IMR-90 (cell line): ENCODE results near the gene TSSK3. TPM values are rescaled to one million over a fixed set of nuclear protein-coding genes. Genes with fewer than 3 reads are reported as not detected.

Source experiments
- ATAC-seq: fragments of 200-7000 bp; cut with Tn5 transposase; 2 replicates; pipeline ENCODE4 v1.9.1; 2020; ENCODE audit warnings: low read depth, mild to moderate bottlenecking, moderate library complexity
- BruUV-seq: library from RNA; stranded (reverse); fragments of 400-500 nt; replicated peaks from 2 replicates; lab custom pipeline; 2021; lab: Mats Ljungman, UMichigan
- CTCF ChIA-PET: fragments of 300-600 bp; formaldehyde crosslinking; extraction: SDS; loops from one replicate; lab custom pipeline; 2021; ENCODE audit warnings: antibody characterized with exemption; lab: Yijun Ruan, JAX
- POLR2A ChIA-PET: fragments of 300-600 bp; sonication (Branson Sonifier 250); formaldehyde crosslinking; loops from one replicate; lab custom pipeline; 2022; ENCODE audit warnings: antibody characterized with exemption; ENCODE audit not compliant: unreplicated experiment; lab: Charles Lee
- DNase-seq: peaks from one replicate; pipeline ENCODE4 v3.0.0; 2013
- H2AFZ ChIP-seq: replicated peaks from 2 replicates; pipeline ENCODE3; 2013; ENCODE audit warnings: low read length, mild to moderate bottlenecking; ENCODE audit not compliant: poor library complexity
- H2AK5ac ChIP-seq: 2 replicates; pipeline ENCODE4 v1.6.1; 2013; ENCODE audit warnings: low read depth, low read length, inconsistent platforms
- H2AK9ac ChIP-seq: replicated peaks from 2 replicates; pipeline ENCODE3; 2013; ENCODE audit warnings: mild to moderate bottlenecking, low read depth, low read length, moderate library complexity; ENCODE audit not compliant: poor library complexity
- H2BK120ac ChIP-seq: 2 replicates; pipeline ENCODE4 v1.6.1; 2013; ENCODE audit warnings: low read depth, low read length, inconsistent platforms
- H2BK15ac ChIP-seq: 3 replicates; pipeline ENCODE4 v1.6.1; 2013; ENCODE audit warnings: low read depth, low read length, inconsistent platforms
- H2BK20ac ChIP-seq: 2 replicates; pipeline ENCODE4 v1.6.1; 2013; ENCODE audit warnings: low read depth, mild to moderate bottlenecking, inconsistent platforms, low read length, moderate library complexity
- H2BK5ac ChIP-seq: 2 replicates; pipeline ENCODE4 v1.6.1; 2013; ENCODE audit warnings: mild to moderate bottlenecking, low read depth, low read length, inconsistent platforms; ENCODE audit not compliant: poor library complexity, severe bottlenecking
- H3K14ac ChIP-seq: replicated peaks from 2 replicates; pipeline ENCODE4 v1.6.1; 2013; ENCODE audit warnings: low read depth, low read length, inconsistent platforms
- H3K18ac ChIP-seq: 2 replicates; pipeline ENCODE4 v1.6.1; 2013; ENCODE audit warnings: low read depth, low read length, control low read depth
- H3K23ac ChIP-seq: 2 replicates; pipeline ENCODE4 v1.6.1; 2013; ENCODE audit warnings: low read depth, low read length, inconsistent platforms
- H3K27ac ChIP-seq: 2 replicates; pipeline ENCODE4 v1.5.1; 2013; ENCODE audit warnings: mild to moderate bottlenecking, control low read depth, low read length; ENCODE audit not compliant: insufficient read depth
- H3K27me3 ChIP-seq: 2 replicates; pipeline ENCODE4 v1.6.1; 2013; ENCODE audit warnings: low read length; ENCODE audit not compliant: control insufficient read depth, insufficient read depth
- H3K36me3 ChIP-seq: 2 replicates; pipeline ENCODE4 v1.6.1; 2013; ENCODE audit warnings: low read length, mixed read lengths; ENCODE audit not compliant: control insufficient read depth, insufficient read depth
- H3K4ac ChIP-seq: 2 replicates; pipeline ENCODE4 v1.6.1; 2013; ENCODE audit warnings: low read depth, low read length, inconsistent platforms
- H3K4me1 ChIP-seq: 2 replicates; pipeline ENCODE4 v1.6.1; 2013; ENCODE audit warnings: low read length, mixed read lengths; ENCODE audit not compliant: control insufficient read depth, insufficient read depth
- H3K4me2 ChIP-seq: 2 replicates; pipeline ENCODE4 v1.6.1; 2013; ENCODE audit warnings: low read depth, mild to moderate bottlenecking, control low read depth, low read length, moderate library complexity
- H3K4me3 ChIP-seq: 2 replicates; pipeline ENCODE4 v1.5.1; 2013; ENCODE audit warnings: low read depth, mild to moderate bottlenecking, control low read depth, low read length, moderate library complexity; ENCODE audit not compliant: insufficient read depth
- H3K56ac ChIP-seq: 2 replicates; pipeline ENCODE4 v1.6.1; 2013; ENCODE audit warnings: low read length, inconsistent platforms; ENCODE audit not compliant: insufficient read depth; ENCODE audit errors: extremely low read depth
- H3K79me1 ChIP-seq, 2 experiments: 2 replicates each; pipeline ENCODE4 v1.6.1; 2013; ENCODE audit warnings: low read length in 2 of 2, inconsistent platforms in 1 of 2, low read depth in 1 of 2
- H3K9ac ChIP-seq: 2 replicates; pipeline ENCODE4 v1.6.1; 2013; ENCODE audit warnings: low read depth, low read length, control low read depth
- H3K9me1 ChIP-seq: 2 replicates; pipeline ENCODE4 v1.6.1; 2013; ENCODE audit warnings: low read length, inconsistent platforms; ENCODE audit not compliant: insufficient read depth
- H3K9me3 ChIP-seq: 2 replicates; pipeline ENCODE4 v1.6.1; 2013; ENCODE audit warnings: low read length; ENCODE audit not compliant: control insufficient read depth, insufficient read depth
- H4K20me1 ChIP-seq: 2 replicates; pipeline ENCODE4 v1.6.1; 2013; ENCODE audit warnings: low read length, inconsistent platforms; ENCODE audit not compliant: insufficient read depth
- H4K5ac ChIP-seq: 2 replicates; pipeline ENCODE4 v1.6.1; 2013; ENCODE audit warnings: mild to moderate bottlenecking, low read depth, low read length, control low read depth
- H4K8ac ChIP-seq, 2 experiments: 2 replicates each; pipeline ENCODE4 v1.6.1; 2013; ENCODE audit warnings: low read depth in 2 of 2, low read length in 2 of 2, control low read depth in 1 of 2, inconsistent platforms in 1 of 2
- H4K91ac ChIP-seq: 2 replicates; pipeline ENCODE4 v1.6.1; 2013; ENCODE audit warnings: low read depth, low read length, inconsistent platforms; ENCODE audit not compliant: insufficient read depth
- MAZ ChIP-seq: IDR thresholded peaks from 2 replicates; pipeline ENCODE4 v1.6.1; 2012; ENCODE audit warnings: low read depth, mild to moderate bottlenecking, low read length, improper control_type of control experiment, moderate library complexity, borderline replicate concordance
- MXI1 ChIP-seq: IDR thresholded peaks from 2 replicates; pipeline ENCODE4 v1.6.1; 2012; ENCODE audit warnings: low read depth, mild to moderate bottlenecking, low read length, moderate library complexity, borderline replicate concordance
- POLR2A ChIP-seq: IDR thresholded peaks from 2 replicates; pipeline ENCODE4 v1.6.1; 2012; ENCODE audit warnings: mild to moderate bottlenecking, low read depth, low read length
- RAD21 ChIP-seq: IDR thresholded peaks from 2 replicates; pipeline ENCODE4 v1.6.1; 2012; ENCODE audit warnings: low read length, improper control_type of control experiment
- SMC3 ChIP-seq: fragments of 150-350 bp; IDR thresholded peaks from 2 replicates; pipeline ENCODE4 v1.6.1; 2016; ENCODE audit warnings: low read depth, mild to moderate bottlenecking, antibody characterized with exemption, low read length, moderate library complexity
- WGBS, 2 experiments: methylation state at CpG; one replicate each; pipeline versions ENCODE4 v1.1.5 to v1.1.7; 2013; ENCODE audit warnings: missing lambda C conversion rate in 2 of 2; ENCODE audit not compliant: insufficient read length in 1 of 2; ENCODE audit errors: extremely low coverage in 2 of 2; 5-methylcytosine and 5-hydroxymethylcytosine counted together
- dilution Hi-C: fragments of 300-500 bp; cut with HindIII; formaldehyde crosslinking; loops from one replicate; pipeline ENCODE4 v1.14.3; 2018; ENCODE audit warnings: low sequenced_read_pairs; ENCODE audit not compliant: unreplicated experiment
- in situ Hi-C: fragments of 300-500 bp; cut with MboI; formaldehyde crosslinking; loops from 3 replicates; pipeline ENCODE4 v1.14.3; 2019; ENCODE audit warnings: low sequenced_read_pairs, inconsistent platforms, mixed read lengths
- intact Hi-C: fragments of 100-400 bp; cut with micrococcal nuclease; formaldehyde crosslinking; loops from 2 replicates; pipeline ENCODE4 v1.10.0; 2022
- polyA plus RNA-seq, 3 experiments: library from polyadenylated mRNA; depleted of rRNA; stranded (reverse); fragments of >200 nt; gene quantifications; 2 replicates each; pipeline ENCODE4 v1.2.3, GENCODE V29; 2012; ENCODE audit warnings: low replicate concordance in 1 of 3
- total RNA-seq: library from RNA; depleted of rRNA; stranded (reverse); fragments of >200 nt; gene quantifications from 2 replicates; pipeline ENCODE4 v1.2.3, GENCODE V29; 2012
- TF ChIP-seq, protein P1 (sequence below): conservative IDR thresholded peaks from 2 replicates; pipeline ENCODE4 v1.5.1; 2012; ENCODE audit warnings: mild to moderate bottlenecking, low read depth, low read length, improper control_type of control experiment
- TF ChIP-seq, protein P2 (sequence below): fragments of 150-350 bp; IDR thresholded peaks from 2 replicates; pipeline ENCODE4 v1.6.1; 2017; ENCODE audit warnings: mild to moderate bottlenecking, antibody characterized with exemption, low read length, low read depth

Gene TSSK3
- total and polyA plus RNA-seq, 2 of the 4 experiments (the other 2 are of a cell fraction) = 0.96 TPM; not detected in 1

DNA sequence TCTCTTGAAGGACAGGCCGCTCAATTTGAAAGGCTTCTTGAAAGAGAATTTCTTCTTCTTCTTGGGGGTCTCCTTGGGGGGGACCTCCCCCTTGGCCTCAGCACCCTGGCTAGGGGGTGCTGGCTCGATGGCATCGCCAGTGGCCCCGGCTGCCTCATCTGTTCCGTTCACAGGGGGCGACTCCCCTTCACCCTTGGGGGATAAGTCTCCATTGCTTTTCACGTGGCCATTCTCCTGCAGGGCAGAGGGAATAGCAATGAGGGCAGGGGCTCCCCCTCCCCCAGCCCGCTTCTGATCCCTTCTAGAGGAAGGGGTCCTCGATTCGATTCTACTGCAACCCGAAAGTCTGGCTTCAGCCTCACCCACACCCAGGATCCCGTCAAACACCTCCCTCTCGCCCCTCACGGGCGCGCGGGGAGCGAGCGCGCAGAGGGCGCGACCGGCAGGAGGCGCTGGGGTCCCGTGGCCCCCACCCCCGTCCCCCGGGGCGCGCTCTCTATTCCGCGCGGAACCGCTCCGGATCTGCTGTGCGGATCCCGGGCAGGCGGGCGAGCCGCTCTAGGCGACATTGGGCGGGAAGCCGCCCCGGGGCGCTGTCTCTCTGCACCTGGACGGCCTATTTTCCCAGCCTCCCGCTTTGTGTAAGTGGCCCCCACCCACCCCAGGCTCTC is 27.3 kb upstream of the TSSK3 start:
- intact Hi-C loops = loop anchor here (1.0 to 5.0 kb wide), 3 partner anchors 57 to 120 kb away; partner anchors contain the start of gene BSDC1
- no peak overlapping the region for H2BK15ac ChIP-seq
- H4K8ac ChIP-seq = no peak overlapping the region
- H3K27me3 ChIP-seq = no peaks in the 10 kb centered on the region
- DNase-seq = peak; percentile 21
- dilution Hi-C loops = no loop called here
- in situ Hi-C loops = no loop called here
- peak overlapping the region; percentile 85 for H3K14ac ChIP-seq
- peak overlapping the region; percentile 50 for H3K23ac ChIP-seq
- peak; percentile 47 for ATAC-seq
- TF ChIP-seq POLR2A (no peak), MXI1 (peak; percentile 67; the same call in 1 of the 2 replicates), SMC3 (peak; percentile 61), RAD21 (peak; percentile 60), MAZ (peak; percentile 88)
- TF ChIP-seq, protein P1, sequence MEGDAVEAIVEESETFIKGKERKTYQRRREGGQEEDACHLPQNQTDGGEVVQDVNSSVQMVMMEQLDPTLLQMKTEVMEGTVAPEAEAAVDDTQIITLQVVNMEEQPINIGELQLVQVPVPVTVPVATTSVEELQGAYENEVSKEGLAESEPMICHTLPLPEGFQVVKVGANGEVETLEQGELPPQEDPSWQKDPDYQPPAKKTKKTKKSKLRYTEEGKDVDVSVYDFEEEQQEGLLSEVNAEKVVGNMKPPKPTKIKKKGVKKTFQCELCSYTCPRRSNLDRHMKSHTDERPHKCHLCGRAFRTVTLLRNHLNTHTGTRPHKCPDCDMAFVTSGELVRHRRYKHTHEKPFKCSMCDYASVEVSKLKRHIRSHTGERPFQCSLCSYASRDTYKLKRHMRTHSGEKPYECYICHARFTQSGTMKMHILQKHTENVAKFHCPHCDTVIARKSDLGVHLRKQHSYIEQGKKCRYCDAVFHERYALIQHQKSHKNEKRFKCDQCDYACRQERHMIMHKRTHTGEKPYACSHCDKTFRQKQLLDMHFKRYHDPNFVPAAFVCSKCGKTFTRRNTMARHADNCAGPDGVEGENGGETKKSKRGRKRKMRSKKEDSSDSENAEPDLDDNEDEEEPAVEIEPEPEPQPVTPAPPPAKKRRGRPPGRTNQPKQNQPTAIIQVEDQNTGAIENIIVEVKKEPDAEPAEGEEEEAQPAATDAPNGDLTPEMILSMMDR = peak; percentile 76
- TF ChIP-seq, protein P2, sequence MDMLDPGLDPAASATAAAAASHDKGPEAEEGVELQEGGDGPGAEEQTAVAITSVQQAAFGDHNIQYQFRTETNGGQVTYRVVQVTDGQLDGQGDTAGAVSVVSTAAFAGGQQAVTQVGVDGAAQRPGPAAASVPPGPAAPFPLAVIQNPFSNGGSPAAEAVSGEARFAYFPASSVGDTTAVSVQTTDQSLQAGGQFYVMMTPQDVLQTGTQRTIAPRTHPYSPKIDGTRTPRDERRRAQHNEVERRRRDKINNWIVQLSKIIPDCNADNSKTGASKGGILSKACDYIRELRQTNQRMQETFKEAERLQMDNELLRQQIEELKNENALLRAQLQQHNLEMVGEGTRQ = no peak
- H2AK5ac ChIP-seq = peak overlapping the region; percentile 66
- H3K9me1 ChIP-seq = peaks cover 7% of the 10 kb centered on the region; the same call in 1 of the 2 replicates
- 1% methylated on average over 14 of the region's 46 CpGs; no CpG with 5 or more reads in 1 of the 2 experiments for WGBS, 2 experiments
- no TSS peak for BruUV-seq
- H3K9me3 ChIP-seq = no peaks in the 10 kb centered on the region
- ChIA-PET POLR2A (no interaction called here), CTCF (no interaction called here)
- H3K9ac ChIP-seq = peak overlapping the region; percentile 81
- peak overlapping the region; percentile 44 for H3K27ac ChIP-seq
- H3K36me3 ChIP-seq = peaks cover 43% of the 10 kb centered on the region
- peak overlapping the region; percentile 84 for H2AFZ ChIP-seq
- H3K4me2 ChIP-seq = peak overlapping the region; percentile 95
- no peak overlapping the region for H3K56ac ChIP-seq
- H3K79me1 ChIP-seq = peaks cover 19 to 49% of the 10 kb centered on the region in 2 experiments; a peak in 3 of 4 replicates
- peak overlapping the region; percentile 85 for H3K4me3 ChIP-seq
- H2BK120ac ChIP-seq = no peak overlapping the region
- peak overlapping the region; percentile 97 for H2AK9ac ChIP-seq
- peaks cover 34% of the 10 kb centered on the region for H4K20me1 ChIP-seq
- peak overlapping the region; percentile 77 for H3K4ac ChIP-seq
- no peak overlapping the region for H2BK20ac ChIP-seq
- H3K4me1 ChIP-seq = peaks cover 6% of the 10 kb centered on the region
- H3K18ac ChIP-seq = no peak overlapping the region
- no peak overlapping the region for H4K5ac ChIP-seq
- no peak overlapping the region for H4K91ac ChIP-seq
- H2BK5ac ChIP-seq = peak overlapping the region; percentile 16
